GM19372 (cell line): Measurements from ENCODE around the gene GNAS-AS1.

Source experiments
- ATAC-seq: cut with Tn5 transposase; IDR thresholded peaks from one replicate; pipeline ENCODE4 v1.9.1; 2021; ENCODE audit warnings: mild to moderate bottlenecking, low read depth, moderate library complexity; ENCODE audit not compliant: unreplicated experiment

The GNAS-AS1 gene

GRCh38 chr20:58813369-58813768, 37.3 kb downstream of the GNAS-AS1 start:
- ATAC-seq, result no peak

- no peak for ATAC-seq
These were observed 39.4 kb downstream of the GNAS-AS1 start for GRCh38 chr20:58811334-58811733.

GRCh38 chr20:58810879-58811250, 39.8 kb downstream of the GNAS-AS1 start:
- no peak for ATAC-seq

- ATAC-seq, result no peak
These were observed 40.4 kb downstream of the GNAS-AS1 start for GRCh38 chr20:58810116-58810878.

GRCh38 chr20:58808271-58809046, 42.2 kb downstream of the GNAS-AS1 start:
- ATAC-seq, result no peak

GRCh38 chr20:58807801-58808200, 42.9 kb downstream of the GNAS-AS1 start:
- no peak for ATAC-seq

- ATAC-seq, result no peak
These were observed 47.2 kb downstream of the GNAS-AS1 start for GRCh38 chr20:58803533-58803932.

- no peak for ATAC-seq
These were observed 48.6 kb downstream of the GNAS-AS1 start for GRCh38 chr20:58802061-58802460.

- no peak for ATAC-seq
These were observed 50.4 kb downstream of the GNAS-AS1 start for GRCh38 chr20:58800134-58800871.

GRCh38 chr20:58797371-58798338, 53.0 kb downstream of the GNAS-AS1 start:
- ATAC-seq, result no peak

- no peak for ATAC-seq
These were observed 54.8 kb downstream of the GNAS-AS1 start for GRCh38 chr20:58795923-58796245.

- ATAC-seq, result no peak
These were observed 55.4 kb downstream of the GNAS-AS1 start for GRCh38 chr20:58795181-58795922.

GRCh38 chr20:58794510-58795180, 56.1 kb downstream of the GNAS-AS1 start:
- ATAC-seq, result no peak

- ATAC-seq, result no peak
These were observed 56.9 kb downstream of the GNAS-AS1 start for GRCh38 chr20:58793512-58794420.

- ATAC-seq, result no peak
These were observed 58.3 kb downstream of the GNAS-AS1 start for GRCh38 chr20:58792426-58792825.

- no peak for ATAC-seq
These were observed 59.4 kb downstream of the GNAS-AS1 start for GRCh38 chr20:58791286-58791685.

GRCh38 chr20:58790454-58790853, 60.2 kb downstream of the GNAS-AS1 start:
- no peak for ATAC-seq
